Activated T-helper 9 cell treated with anti-CD3 and anti-CD28 coated beads, Interleukin-2, amount 50 U/mL, for 16 hours (primary cell): Measurements from ENCODE around the gene PAX8.

ENCODE experiments used
- DNase-seq: peaks from one replicate; pipeline ENCODE4 v3.0.0-alpha.2; 2020; ENCODE audit warnings: low read depth

The PAX8 gene

GRCh38 chr2:113182471-113183260 is 96.1 kb downstream of the PAX8 start:
- DNase-seq = no peak

GRCh38 chr2:113181258-113182051 is 97.3 kb downstream of the PAX8 start:
- no peak for DNase-seq

GRCh38 chr2:113180131-113180946 is 98.4 kb downstream of the PAX8 start:
- DNase-seq = no peak

GRCh38 chr2:113179446-113180045 is 99.2 kb downstream of the PAX8 start:
- DNase-seq = no peak

- DNase-seq = no peak
Measured at GRCh38 chr2:113178891-113179290, 99.8 kb downstream of the PAX8 start.

- DNase-seq = no peak
Measured at GRCh38 chr2:113178069-113178746, 100.5 kb downstream of the PAX8 start.

- DNase-seq = no peak
Measured at GRCh38 chr2:113176696-113177355, 101.9 kb downstream of the PAX8 start.

GRCh38 chr2:113175736-113176695 is 102.7 kb downstream of the PAX8 start:
- no peak for DNase-seq

GRCh38 chr2:113175042-113175628 is 103.6 kb downstream of the PAX8 start:
- DNase-seq = peak; percentile 45

GRCh38 chr2:113174376-113174750 is 104.4 kb downstream of the PAX8 start:
- no peak for DNase-seq

GRCh38 chr2:113173542-113174375 is 105.0 kb downstream of the PAX8 start, which contains the start of gene PSD4:
Gene PSD4, plus strand, starts transcription at chr2:113173971. Its CDS starts 8,486 bp downstream, at chr2:113182457.
- DNase-seq = peak; percentile 75

- no peak for DNase-seq
Measured at GRCh38 chr2:113172721-113173541, 105.8 kb downstream of the PAX8 start.

- no peak for DNase-seq
Measured at GRCh38 chr2:113171334-113172075, 107.2 kb downstream of the PAX8 start.

- DNase-seq = no peak
Measured at GRCh38 chr2:113169586-113169985, 109.1 kb downstream of the PAX8 start.

GRCh38 chr2:113169002-113169530 is 109.7 kb downstream of the PAX8 start:
- DNase-seq = no peak

- DNase-seq = no peak
Measured at GRCh38 chr2:113167962-113168340, 110.8 kb downstream of the PAX8 start.
